NCI-H1436 treated with DMSO at 0.1 percent for 48 hours (cell line): Measurements from ENCODE around the gene SAA4.
"Not testable (repeated sequence)": the region's sequence is repeated elsewhere in the genome, so short reads cannot be mapped to it uniquely, and the experiment has no call there.

Source experiments
- DNase-seq: peaks from one replicate; lab custom pipeline; 2025; lab: John Stamatoyannopoulos, UW

Gene SAA4

GRCh38 chr11:18189476-18190245 is 46.9 kb downstream of the SAA4 start:
- not testable (repeated sequence) for DNase-seq

DNA sequence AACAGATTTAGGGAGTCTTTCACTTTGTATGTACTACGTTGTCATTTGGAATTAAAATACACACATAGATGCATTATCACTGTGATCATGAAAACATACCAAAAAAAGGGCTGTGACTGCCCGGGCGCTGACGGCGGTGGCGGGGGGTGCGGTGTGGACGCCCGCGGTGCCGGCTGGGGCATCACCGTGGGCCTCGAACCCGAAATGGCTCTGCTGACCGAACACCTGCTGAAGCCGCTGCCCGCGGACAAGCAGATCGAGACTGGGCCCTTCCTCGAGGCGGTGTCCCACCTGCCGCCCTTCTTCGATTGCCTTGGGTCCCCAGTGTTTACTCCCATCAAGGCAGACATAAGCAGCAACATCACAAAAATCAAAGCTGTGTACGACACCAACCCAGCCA is 47.8 kb downstream of the SAA4 start:
- DNase-seq = no peak
